ENCODE data around the gene AXIN1.
A peak's percentile ranks its signal among the peaks of the same experiment; 100 is the strongest.
"Not testable (repeated sequence)": the region's sequence is repeated elsewhere in the genome, so short reads cannot be mapped to it uniquely, and the experiment has no call there.

Gene AXIN1

GRCh38 chr16:280991-281659, 71.4 kb downstream of the AXIN1 start:
- DNase-seq, result no peak

DNA sequence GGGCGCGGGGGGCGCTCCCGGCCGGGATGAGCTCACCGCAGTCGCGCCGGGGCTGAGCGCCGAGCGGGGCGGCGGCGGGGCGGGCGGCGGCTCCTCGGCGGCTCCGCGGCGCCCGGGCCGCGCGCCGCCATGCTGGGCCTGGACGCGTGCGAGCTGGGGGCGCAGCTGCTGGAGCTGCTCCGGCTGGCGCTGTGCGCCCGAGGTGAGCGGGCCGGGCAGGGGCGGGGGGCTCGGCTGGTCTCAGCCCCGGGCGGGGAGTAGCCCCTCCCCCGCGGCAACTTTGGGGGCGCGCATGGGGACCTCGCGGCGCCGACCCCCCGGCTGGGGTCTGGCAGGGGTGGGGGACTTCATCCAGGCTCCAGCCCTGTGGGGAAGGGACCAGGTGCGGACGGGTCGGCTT, 72.0 kb downstream of the AXIN1 start, which contains the start of gene ARHGDIG:
ARHGDIG (plus strand) TSS at position 40 of the 400 bp plus-strand sequence; CDS start at position 130, 90 bp downstream.
- DNase-seq, result no peak

DNA sequence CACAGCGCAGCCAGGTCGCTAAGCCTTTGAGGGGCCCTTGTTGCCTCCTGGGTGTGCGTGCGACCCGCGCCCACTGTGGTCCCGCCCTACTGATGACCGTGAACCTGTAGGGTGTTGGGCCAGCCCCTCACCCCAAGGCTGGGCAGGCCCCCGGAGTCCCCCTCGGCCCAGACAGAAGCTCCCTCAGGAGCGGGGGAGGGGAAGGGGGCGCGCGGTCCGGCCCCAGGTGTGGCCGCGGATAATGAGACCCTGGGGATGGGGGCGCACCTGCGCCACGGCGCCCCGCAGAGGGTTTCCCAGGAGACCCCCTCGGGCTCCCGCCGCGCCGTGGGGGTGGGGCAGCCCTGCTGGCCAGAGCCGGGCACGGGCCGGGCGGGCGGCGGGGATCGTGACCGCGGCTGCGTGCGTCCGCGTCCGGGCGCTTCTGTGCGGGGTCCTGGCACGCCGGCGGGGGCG, 72.5 kb downstream of the AXIN1 start:
- DNase-seq, result no peak

GRCh38 chr16:279531-279930, 73.0 kb downstream of the AXIN1 start:
- no peak for DNase-seq

- DNase-seq, result no peak
These were observed 73.6 kb downstream of the AXIN1 start for GRCh38 chr16:278863-279366.

- DNase-seq, result no peak
These were observed 76.0 kb downstream of the AXIN1 start for GRCh38 chr16:276426-277077.

DNA sequence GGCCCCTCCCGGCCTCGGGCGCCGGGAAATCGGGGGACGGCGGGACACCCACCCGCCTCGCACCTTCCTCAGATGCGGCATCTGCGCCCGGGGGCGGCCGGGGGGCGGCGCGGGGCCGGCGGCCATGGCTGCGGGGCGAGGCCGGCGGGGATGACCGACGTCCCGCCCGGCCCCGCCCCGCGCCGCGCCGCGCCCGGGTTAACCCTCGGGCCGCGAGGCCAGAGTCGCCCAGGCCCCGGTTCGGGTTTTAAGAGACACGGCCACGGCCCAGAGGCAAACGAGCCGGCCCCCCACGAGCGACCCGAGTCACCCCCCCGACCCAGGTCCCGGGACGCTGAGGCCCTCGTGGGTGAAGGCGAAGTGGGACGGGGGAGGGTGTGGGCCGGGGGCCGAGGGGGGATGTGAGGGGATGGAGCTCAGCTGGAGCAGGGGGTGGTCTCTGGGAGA, 76.7 kb downstream of the AXIN1 start, which contains the start of gene RGS11:
RGS11 (minus strand) TSS at position 159 of the 447 bp plus-strand sequence; CDS start at position 126, 33 bp downstream.
- DNase-seq, result no peak

DNA sequence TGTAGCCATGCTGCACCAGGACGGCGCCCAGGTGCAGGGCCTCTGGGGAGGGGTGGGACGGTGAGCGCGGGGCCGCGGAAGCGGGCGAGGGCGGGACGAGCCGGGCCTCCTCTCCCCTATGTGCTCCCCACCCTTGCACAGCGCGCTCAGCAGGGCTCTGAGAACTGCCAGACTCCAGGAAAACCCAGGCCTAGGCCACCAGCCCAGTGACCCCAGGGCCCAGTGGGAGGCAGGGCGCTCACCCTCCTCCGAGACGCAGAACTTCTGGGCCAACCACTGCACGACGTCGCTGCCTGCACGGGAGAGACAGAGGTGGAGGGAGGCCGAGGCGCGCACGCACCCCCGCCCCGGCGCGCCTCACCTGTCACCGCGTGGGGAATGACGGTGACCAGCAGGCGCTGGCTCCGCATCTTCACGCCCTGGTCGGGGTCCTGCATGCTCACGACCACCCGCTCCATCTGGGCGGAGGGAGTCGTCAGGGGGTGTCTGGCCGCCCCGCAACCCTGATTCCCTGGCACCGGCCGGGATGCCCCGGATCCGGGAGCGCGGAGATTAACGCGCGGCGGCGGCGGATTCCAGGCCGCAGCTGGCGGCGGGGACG, 77.4 kb downstream of the AXIN1 start:
- DNase-seq, result peak; percentile 68

- no peak for DNase-seq
These were observed 78.7 kb downstream of the AXIN1 start for GRCh38 chr16:273547-274421.

DNA sequence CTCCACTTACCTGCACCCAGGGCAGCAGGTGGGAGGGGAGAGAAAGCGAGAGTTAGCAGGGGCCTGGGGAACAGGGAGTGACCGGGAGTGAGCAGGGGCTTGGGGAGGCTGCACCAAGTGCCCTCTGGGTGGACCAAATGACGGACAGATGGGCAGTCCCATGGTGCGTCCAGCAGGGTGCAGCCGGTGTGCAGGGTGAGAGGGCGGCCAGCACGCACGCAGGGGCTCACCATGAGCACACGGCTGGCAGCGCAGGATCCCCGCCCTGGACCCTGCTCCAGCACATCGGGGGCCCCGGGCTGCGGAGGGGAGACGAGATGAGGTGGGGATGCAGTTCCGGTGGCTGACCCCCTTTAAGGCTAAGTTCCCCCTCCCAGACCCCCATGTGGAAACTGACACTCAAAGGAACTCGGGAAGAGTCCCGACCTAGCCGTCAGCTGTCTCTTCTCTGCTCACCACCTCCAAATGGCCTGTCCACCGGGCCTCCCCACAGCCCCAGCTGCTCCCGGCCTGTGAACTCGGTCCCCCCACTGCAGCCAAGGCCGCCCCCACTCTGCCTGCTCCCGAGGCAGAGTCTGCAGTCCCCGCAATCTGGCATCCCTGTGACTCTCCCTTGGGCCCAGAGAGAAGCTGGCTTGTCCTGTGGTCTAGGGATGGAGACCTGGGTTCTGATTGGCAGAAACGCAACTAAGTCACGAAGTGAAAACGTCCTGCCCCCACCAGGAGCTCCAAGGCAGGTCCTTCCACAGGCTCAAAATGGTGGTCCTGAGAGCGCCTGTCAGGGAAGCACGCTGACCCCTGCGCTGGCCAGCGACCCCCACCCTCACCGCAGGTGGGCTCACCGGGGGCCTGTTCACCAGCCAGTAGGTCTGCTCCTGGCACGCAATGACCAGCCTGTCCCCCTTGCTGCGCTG, 79.6 kb downstream of the AXIN1 start:
- no peak for DNase-seq

DNA sequence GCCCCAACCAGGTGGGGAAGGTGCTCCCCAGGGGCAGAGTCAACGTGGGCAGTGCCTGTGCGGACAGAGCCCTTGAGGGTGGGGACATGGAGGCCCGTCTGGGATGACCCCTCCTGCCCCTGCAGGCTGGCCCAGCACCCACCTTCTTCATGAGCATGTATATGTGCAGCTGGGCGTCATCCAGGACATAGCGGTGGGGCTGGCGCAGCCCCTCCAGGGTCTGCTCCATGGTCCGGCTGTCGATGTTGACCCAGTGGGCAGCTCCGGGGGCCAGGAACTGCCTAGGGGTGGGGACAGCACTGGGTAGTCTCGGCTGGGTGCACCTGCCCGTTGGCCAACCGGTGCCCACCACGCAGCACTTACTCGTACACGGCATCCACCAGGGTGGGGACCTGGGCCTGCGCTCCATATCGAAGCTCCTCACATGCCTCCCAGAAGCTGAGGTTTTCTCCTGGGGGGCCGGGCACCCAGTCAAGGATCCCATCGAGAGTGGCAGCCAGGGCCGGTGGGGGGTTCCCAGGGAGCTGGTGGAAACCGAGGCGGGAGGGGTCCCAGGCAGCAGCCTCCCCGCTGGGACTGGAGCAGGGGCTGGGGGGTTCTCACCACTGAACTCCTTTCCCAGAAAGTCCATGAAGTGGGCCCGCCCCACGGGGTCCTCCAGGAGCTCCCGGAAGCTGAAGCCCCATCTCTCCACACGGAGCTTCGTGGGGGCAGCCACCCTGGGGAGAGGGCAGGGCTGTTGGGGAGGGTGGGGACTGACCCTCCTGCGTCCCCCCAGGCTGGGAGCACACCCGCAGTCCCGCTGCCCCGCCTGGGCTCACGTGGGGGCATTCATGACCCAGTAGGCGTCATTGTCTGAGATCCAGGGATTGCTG, 81.9 kb downstream of the AXIN1 start:
- no peak for DNase-seq

GRCh38 chr16:269061-269796, 83.3 kb downstream of the AXIN1 start:
- no peak for DNase-seq

DNA sequence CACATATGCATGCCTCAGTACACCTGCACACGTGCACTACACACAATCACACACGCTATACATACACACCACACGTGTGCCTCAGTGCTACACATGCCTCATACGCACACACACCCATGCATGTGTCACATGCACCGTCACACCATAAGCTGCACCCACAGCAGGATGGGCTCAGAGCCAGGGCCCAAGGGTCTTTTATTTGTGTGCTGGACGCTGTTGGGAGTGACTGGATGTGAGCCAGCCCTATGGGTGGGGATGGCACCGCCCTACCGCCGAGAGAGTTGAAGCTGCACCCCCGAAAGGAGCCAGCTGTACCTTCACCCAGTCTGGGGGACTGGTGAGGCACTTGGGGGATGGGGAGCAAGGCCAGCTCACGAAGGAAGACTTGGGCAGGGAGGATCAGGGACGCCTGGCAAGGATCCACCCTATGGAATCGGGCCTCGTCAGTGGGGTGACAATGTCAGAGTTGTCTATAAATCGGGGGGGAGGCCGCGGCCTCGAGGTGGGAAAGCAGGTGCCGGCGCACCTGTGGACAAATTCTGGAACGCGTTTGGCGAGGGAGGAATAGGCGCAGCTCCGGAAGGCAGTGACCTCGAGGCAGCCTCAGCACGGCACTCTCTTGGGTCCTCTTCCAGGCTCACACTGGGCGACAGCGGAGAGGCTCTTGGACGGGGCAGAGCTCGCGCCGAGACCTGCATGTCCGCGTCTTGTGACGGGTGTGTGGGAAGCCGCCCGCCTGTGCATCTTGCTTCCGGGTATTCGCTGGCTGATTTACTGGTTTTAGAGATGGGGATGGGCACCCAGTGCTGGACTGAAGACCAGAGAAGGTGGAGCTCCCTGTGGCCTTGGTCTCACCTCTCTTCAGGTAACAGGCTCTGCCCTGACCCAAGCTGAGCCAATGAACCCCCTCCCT, 84.1 kb downstream of the AXIN1 start:
- no peak for DNase-seq

DNA sequence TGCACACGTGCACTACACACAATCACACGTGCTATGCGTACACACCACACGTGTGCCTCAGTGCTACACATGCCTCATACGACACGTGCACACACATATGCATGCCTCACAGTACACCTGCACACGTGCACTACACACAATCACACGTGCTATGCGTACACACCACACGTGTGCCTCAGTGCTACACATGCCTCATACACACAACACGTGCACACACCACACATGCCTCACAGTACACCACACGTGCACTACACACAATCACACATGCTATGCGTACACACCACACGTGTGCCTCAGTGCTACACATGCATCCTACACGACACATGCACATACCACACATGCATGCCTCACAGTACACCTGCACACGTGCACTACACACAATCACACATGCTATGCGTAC, 85.0 kb downstream of the AXIN1 start:
- not testable (repeated sequence) for DNase-seq

GRCh38 chr16:266258-267164, 86.0 kb downstream of the AXIN1 start:
- DNase-seq, result no peak

DNA sequence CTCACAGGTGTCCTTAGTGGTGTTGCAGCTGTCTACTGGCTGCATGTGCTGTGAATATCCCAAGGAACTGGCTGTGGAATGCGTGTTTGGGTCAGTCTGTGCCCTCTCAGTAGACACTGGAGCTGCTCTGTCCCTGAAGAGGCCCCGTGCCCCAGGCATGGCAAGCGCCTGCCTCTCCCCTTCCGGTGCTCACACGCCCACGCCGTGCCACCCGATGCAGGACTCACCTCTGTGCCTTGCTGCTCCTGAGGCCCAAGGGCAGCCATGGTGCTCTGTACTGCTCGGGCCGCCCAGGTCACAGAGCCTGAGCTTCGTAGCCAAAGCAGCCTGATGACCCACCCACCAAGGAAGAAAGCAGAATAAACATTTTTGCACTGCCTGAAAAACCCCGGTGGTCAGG, 86.8 kb downstream of the AXIN1 start:
- DNase-seq, result no peak

DNA sequence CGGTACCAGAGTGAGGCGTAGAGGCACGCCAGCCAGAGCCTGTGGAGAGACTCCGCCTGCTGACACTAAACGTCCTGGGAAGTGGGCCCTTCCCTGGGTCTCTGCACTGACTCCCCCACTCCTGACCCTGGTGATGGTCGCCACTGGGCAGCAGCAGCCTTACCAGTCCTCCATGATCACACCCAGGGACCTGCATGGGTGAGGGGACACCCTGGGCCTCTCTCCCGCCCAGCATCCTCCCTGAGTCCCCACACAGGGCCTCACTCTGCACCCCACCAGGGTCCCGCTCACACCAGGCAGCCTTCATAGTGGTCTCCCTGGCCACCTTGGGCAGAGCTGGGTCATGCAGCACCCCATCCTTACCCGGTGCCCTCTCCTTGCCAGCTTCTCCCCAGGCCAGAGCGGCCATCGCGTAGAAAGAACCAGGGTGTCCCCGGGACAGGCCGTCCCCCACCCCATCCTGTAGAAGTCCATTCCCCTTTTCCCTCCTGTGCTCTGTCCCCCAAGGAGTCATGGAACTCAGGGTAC, 87.5 kb downstream of the AXIN1 start:
- no peak for DNase-seq
